22Rv1 (cell line): ENCODE results near the gene ARHGAP45.

ENCODE experiments used
- ZFX ChIP-seq: fragments of 450-650 bp; IDR thresholded peaks from 2 replicates; pipeline ENCODE4 v1.6.1; 2017; ENCODE audit warnings: antibody characterized with exemption, borderline replicate concordance
- TF ChIP-seq, protein P1 (sequence below): fragments of 450-650 bp; IDR thresholded peaks from 2 replicates; pipeline ENCODE4 v1.5.1; 2017; ENCODE audit warnings: mild to moderate bottlenecking

GRCh38 chr19:1070576-1070930, 3.6 kb downstream of the ARHGAP45 start:
- TF ChIP-seq, protein P1, sequence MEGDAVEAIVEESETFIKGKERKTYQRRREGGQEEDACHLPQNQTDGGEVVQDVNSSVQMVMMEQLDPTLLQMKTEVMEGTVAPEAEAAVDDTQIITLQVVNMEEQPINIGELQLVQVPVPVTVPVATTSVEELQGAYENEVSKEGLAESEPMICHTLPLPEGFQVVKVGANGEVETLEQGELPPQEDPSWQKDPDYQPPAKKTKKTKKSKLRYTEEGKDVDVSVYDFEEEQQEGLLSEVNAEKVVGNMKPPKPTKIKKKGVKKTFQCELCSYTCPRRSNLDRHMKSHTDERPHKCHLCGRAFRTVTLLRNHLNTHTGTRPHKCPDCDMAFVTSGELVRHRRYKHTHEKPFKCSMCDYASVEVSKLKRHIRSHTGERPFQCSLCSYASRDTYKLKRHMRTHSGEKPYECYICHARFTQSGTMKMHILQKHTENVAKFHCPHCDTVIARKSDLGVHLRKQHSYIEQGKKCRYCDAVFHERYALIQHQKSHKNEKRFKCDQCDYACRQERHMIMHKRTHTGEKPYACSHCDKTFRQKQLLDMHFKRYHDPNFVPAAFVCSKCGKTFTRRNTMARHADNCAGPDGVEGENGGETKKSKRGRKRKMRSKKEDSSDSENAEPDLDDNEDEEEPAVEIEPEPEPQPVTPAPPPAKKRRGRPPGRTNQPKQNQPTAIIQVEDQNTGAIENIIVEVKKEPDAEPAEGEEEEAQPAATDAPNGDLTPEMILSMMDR: no peak; the same call in 1 of the 2 replicates
- TF ChIP-seq ZFX: no peak
